CD1c-positive myeloid dendritic cell (primary cell): Measurements from ENCODE around the gene TTC14.
"Not testable (repeated sequence)": the region's sequence is repeated elsewhere in the genome, so short reads cannot be mapped to it uniquely, and the experiment has no call there.

Experiments
- DNase-seq: peaks from one replicate; pipeline ENCODE4 v3.0.0-alpha.2; 2016; ENCODE audit errors: extremely low spot score

TTC14 gene, protein sequence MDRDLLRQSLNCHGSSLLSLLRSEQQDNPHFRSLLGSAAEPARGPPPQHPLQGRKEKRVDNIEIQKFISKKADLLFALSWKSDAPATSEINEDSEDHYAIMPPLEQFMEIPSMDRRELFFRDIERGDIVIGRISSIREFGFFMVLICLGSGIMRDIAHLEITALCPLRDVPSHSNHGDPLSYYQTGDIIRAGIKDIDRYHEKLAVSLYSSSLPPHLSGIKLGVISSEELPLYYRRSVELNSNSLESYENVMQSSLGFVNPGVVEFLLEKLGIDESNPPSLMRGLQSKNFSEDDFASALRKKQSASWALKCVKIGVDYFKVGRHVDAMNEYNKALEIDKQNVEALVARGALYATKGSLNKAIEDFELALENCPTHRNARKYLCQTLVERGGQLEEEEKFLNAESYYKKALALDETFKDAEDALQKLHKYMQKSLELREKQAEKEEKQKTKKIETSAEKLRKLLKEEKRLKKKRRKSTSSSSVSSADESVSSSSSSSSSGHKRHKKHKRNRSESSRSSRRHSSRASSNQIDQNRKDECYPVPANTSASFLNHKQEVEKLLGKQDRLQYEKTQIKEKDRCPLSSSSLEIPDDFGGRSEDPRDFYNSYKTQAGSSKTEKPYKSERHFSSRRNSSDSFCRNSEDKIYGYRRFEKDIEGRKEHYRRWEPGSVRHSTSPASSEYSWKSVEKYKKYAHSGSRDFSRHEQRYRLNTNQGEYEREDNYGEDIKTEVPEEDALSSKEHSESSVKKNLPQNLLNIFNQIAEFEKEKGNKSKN

DNA sequence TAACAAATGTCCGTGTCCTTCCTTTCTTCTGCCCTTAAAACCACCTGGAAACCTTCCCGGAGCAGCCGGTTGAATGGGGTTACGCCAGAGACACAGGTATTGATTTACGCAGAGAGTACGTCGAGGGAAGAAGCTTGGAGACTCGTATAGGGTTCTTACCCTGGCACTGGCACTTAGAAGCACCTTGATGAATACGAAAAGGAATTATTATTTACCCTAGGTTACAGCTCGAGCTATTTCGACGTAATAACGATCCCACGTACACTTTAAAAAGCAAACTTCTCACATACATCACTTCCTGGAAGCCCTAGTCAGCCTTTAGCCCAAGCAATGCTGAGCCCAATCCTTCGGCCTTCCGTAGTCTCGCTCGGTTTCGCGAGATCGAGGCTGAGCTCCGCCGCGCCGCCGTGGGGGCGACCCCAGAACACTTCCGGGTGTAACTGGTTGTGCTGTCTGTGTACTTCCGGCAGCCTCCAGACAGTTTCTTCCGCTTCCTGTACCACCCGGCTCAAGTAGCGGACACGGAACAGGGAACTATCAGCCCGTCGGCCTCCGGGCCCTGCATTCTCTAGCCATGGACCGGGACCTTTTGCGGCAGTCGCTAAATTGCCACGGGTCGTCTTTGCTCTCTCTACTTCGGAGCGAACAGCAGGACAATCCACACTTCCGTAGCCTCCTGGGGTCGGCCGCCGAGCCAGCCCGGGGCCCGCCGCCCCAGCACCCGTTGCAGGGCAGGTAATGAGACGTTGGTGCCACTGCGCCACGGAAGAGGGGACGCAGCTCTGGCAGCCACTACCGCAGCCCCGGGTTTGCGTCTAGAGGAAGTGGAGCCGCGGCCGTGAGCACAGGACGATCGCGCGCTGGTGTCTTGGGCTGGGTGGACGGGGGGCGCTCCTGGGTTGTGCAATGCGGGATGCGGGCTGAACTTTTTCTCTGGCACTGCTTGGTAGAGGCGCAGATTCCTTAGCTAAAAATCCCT lies at the start of gene TTC14:
Gene TTC14 (plus strand): TSS at position 476 of the 979 bp plus-strand sequence. CDS start 99 bp downstream, at position 575.
- DNase-seq = peak; percentile 94

GRCh38 chr3:180563406-180563805 lies 38.6 kb upstream of the TTC14 start:
- DNase-seq = no peak

DNA sequence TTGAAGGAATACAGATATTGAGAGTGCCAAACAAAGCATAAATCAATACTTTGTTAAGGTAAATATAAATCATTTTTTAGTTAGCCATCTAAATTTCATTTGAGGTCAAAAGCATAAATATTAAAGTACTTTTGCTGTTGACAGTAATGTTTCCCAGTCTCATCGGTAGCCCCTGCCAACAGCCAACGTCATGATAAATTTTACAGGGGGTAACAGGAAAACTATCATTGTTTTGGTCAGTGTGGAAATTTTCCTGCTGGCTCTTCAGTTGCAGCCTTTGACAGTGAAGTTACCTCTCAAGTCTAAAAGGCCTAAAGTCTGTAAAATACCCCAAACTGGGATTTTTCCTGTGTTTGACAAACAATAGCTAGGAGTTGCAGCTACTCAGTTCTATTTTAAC lies 37.3 kb upstream of the TTC14 start:
- DNase-seq = no peak

DNA sequence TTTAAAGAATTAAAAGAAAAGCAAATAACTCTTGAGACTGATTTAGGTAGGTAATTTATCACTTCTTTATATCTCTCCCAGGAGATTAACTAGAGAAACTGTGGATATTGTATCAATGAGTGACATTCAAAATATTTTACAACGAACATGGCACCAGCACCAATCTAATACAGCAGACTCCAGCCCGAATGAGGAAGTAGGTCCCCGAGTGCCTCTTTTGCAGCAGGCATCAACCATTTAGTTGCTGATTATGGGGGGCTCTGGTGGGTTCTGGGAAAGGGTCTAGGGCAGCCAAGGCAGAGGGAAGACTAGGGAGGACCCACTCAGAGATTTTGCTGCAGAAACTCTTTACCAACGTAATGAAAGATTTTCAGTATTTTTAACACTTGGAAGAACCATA lies 31.7 kb upstream of the TTC14 start:
- no peak for DNase-seq

DNA sequence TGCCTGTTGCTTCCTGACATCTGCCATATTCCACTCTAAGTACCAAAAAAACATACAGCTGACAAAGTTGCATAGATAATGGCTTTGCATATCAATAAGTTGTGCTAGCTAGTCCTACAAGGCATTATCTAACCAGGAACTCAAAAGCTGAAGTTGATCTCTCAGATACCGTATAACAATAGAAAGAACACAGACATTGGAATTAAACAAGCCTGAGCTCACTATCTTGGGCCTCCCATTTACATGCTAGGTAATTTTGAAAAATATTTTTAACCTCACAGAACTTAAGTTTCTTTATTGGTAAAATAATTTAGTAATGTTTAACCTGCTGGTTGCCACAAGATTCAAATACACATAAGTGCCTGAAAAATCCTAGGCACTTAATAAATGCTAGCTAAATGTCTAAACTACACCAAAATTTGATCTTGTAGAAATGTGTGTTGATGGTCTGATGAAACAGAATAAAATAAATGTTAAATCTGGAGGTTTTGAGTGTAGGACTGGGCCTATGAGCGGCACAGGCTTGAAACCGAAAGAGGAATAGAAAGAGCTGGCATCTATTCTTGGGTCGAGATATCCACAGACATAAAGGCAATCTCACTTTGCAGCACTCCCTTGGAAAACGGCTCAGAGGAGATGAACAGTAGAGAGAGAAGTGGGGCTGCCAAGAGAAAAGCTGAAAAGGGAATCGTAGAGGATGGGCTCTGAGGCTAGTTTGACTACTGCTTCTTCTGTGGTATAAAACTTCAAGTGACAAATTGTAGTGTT lies 29.9 kb upstream of the TTC14 start:
- DNase-seq = no peak

DNA sequence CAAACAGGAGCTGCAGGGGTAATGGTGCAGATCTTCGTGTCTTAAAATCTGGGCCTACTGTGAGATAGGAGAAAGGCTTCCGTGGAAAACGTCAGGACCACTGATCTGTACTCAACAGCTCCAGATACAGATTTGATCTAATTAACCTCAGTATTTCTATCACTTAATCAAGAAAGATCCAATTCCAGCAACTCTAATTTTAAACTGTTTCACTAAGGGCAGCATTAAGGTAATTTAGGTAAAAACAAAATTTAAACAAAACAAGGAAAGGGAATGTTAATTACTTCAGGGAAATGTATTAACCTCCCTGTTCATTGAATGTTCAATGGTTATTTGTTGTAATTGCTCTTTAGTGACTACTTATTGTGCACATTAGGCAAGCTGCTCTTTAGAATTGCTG lies 26.4 kb upstream of the TTC14 start:
- no peak for DNase-seq

DNA sequence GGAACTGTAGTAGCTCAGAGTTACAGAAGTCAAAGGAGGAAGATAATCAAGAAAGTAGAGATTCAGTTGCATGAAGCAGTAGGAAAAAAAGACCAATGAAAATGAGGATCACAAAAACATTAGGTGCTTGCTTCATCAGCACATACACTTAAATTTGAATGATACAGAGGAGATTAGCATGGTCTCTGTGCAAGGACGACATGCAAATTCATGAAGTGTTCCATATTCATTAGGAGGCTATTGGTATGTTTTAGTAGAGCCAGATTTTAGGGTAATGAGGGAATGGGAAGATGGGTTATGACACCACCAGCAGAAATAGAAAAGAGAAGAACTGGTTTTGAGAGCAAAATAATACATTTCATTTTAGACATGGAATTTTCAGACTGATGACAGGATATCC lies 21.0 kb upstream of the TTC14 start:
- DNase-seq = no peak

DNA sequence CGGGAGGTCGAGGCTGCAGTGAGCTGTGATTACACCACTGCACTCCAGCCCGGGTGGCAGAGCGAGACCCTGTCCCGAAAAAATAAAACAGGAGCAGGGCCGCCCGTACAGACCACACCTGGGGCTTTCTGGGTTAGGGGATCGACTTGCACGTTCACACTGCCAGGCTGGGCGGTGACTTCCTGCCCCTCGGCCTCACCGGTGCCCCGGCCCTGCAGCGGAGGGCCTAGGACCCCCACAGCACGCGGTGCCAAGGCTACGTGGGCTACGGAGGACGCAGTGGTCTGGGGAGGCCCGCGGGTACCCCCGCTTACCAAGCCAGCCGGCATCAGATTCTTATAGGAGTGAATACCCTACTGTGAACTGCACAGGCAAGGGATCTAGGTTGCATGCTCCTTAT lies 11.6 kb upstream of the TTC14 start:
- DNase-seq = no peak

DNA sequence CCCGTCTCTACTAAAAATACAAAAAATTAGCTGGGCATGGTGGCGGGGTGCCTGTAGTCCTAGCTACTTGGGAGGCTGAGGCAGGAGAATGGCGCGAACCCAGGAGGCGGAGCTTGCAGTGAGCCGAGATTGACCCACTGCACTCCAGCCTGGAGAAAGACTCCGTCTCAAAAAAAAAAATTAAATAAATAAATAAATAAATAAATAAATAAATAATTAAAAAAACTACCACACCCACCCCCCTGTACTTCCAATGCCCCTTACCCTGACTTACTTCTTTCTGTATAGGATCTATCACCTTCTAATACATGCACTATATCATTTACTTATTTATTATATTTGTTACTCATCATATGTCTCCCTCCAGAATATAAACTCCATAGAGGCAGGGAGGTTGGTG lies 8.3 kb upstream of the TTC14 start:
- DNase-seq = not testable (repeated sequence)

DNA sequence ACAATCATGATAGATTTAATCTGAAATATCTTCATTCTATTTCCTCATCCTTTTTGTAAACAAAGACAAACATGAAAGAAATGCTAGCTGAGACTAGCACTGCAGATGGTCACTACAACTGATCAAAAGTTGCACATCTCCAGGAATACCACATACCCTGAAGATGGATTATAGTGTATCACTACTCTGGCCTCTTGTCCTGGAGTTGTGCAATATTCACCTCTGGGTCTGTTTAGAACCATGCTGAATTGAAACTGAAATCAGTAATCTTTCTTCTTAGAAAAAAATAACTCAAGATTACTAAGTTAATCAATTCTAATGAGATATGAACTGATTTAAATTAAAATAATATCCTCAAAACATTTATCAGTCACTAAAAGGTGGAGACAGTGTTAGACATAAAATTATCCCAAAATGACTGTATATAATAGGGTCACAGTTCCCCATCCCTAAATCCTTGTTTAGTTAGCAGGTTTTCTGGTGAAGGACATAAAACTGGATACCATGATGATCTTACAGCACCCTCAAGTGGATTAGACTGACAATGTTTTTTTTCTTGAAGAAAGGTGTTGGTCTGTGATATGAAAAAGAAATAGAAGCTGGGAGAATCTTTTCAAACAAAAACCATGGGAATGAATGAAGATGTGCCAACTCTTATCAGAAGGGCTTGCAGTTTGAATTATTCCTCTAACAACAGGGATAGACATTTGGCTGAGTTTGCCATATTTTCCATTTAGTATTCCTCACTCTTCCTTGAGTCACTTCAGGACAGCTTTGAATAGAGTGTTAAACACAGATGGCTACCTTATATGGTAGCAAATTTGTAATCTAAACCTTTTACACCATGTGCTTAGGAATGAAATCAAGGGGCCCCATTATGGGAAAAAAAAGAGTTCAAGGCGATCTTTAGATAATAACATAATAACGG lies 7.1 kb upstream of the TTC14 start:
- DNase-seq = no peak

DNA sequence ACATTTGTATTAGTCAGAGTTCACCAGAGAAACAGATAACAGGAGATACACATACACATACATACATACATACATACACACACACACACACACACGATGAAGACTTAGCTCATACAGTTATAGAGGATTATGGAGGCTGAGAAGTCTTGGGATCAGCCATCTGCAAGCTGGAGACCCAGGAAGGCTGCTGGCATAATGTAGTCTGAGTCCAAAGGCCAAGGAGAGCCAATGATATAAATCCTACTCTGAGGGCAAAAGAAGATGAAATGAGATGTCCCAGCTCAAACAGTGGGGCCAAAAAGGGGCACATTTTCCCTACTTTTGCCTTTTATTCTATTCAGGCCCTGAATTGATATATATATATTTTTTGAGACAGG lies 6.4 kb upstream of the TTC14 start:
- no peak for DNase-seq

DNA sequence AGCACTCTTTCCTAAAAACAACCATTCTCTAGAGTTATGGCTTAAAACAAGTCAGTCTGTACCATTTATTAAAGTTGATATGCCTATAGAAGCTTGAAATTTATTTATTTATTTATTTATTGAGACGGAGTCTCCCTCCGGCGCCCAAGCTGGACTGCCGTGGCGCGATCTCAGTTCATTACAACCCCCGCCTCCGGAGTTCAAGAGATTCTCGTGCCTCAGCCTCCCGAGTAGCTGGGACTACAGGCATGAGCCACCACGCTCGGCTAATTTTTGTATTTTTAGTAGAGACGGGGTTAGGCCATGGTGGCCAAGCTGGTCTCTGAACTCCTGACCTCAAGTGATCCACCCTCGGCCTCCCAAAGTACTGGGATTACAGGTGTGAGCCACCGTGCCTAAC lies 1.5 kb upstream of the TTC14 start:
- DNase-seq = no peak

GRCh38 chr3:180611006-180611405 lies 9.0 kb downstream of the TTC14 start:
- no peak for DNase-seq

- no peak for DNase-seq
Observed at GRCh38 chr3:180612364-180612763, 10.4 kb downstream of the TTC14 start.

- DNase-seq = no peak
Observed at GRCh38 chr3:180615954-180616353, 14.0 kb downstream of the TTC14 start.

DNA sequence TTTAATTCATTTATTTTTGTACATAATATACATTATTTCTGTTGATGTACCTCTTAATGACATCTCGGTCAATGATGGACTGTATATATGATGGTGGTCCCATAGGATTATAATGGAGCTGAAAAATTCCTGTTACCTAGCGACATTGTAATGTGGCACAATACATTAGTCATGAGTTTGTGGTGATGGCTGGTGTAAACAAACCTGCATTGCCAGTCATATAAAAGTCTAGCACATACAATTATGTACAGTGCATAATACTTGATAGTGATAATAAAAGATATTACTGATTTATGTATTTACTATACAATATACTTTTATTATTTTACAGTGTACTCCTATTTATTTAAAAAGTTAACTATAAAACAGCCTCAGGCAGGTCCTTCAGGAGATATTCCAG lies 15.1 kb downstream of the TTC14 start:
- no peak for DNase-seq

GRCh38 chr3:180618563-180618962 lies 16.6 kb downstream of the TTC14 start:
- not testable (repeated sequence) for DNase-seq

- DNase-seq = no peak
Observed at GRCh38 chr3:180619723-180620122, 17.8 kb downstream of the TTC14 start.

- DNase-seq = no peak
Observed at GRCh38 chr3:180624714-180625113, 22.8 kb downstream of the TTC14 start.

GRCh38 chr3:180626844-180627243 lies 24.9 kb downstream of the TTC14 start:
- DNase-seq = no peak
